Endothelial cell of umbilical vein (primary cell): Measurements from ENCODE around the gene TMEFF1.

ENCODE experiments used
- EZH2 ChIP-seq: IDR thresholded peaks from 2 replicates; pipeline ENCODE4 v1.6.1; 2012; ENCODE audit warnings: borderline replicate concordance, low read depth, mild to moderate bottlenecking, moderate library complexity, low read length, inconsistent platforms; ENCODE audit not compliant: severe bottlenecking
- FOS ChIP-seq: IDR thresholded peaks from 2 replicates; pipeline ENCODE4 v1.6.1; 2011; ENCODE audit warnings: mild to moderate bottlenecking, low read length, moderate library complexity, borderline replicate concordance; ENCODE audit not compliant: insufficient read depth
- GATA2 ChIP-seq: IDR thresholded peaks from 2 replicates; pipeline ENCODE4 v1.7.0; 2011; ENCODE audit warnings: low read depth, mild to moderate bottlenecking, moderate library complexity, mixed read lengths, low read length; ENCODE audit not compliant: insufficient read length, insufficient read depth
- JUN ChIP-seq: IDR thresholded peaks from 2 replicates; pipeline ENCODE4 v1.6.1; 2011; ENCODE audit warnings: borderline replicate concordance, low read depth; ENCODE audit not compliant: insufficient read length, insufficient read depth
- MYC ChIP-seq: IDR thresholded peaks from one replicate; pipeline ENCODE4 v1.6.1; 2011; ENCODE audit warnings: mild to moderate bottlenecking, low read depth, low read length
- POLR2A ChIP-seq: IDR thresholded peaks from 2 replicates; pipeline ENCODE4 v1.6.1; 2012; ENCODE audit warnings: low read depth, mild to moderate bottlenecking, control low read depth, low read length
- POLR2AphosphoS5 ChIP-seq: IDR thresholded peaks from 2 replicates; pipeline ENCODE4 v1.6.1; 2012; ENCODE audit warnings: low read depth, mild to moderate bottlenecking, control low read depth, low read length, moderate library complexity; ENCODE audit not compliant: insufficient read depth
- TF ChIP-seq, protein P1 (sequence below), 2 donors: IDR thresholded peaks; 1 replicate in 1 of 2; 2 replicates in 1 of 2; pipeline ENCODE4 v1.5.1; 2011; ENCODE audit warnings: low read length in 2 of 2, mild to moderate bottlenecking in 2 of 2, moderate library complexity in 2 of 2, control low read depth in 1 of 2, inconsistent platforms in 1 of 2, low read depth in 1 of 2; ENCODE audit not compliant: insufficient read depth in 1 of 2; ENCODE audit errors: extremely low read depth in 1 of 2
- TF ChIP-seq, protein P2 (sequence below): IDR thresholded peaks from 2 replicates; pipeline ENCODE4 v1.6.1; 2011; ENCODE audit not compliant: insufficient read depth, insufficient read length

DNA sequence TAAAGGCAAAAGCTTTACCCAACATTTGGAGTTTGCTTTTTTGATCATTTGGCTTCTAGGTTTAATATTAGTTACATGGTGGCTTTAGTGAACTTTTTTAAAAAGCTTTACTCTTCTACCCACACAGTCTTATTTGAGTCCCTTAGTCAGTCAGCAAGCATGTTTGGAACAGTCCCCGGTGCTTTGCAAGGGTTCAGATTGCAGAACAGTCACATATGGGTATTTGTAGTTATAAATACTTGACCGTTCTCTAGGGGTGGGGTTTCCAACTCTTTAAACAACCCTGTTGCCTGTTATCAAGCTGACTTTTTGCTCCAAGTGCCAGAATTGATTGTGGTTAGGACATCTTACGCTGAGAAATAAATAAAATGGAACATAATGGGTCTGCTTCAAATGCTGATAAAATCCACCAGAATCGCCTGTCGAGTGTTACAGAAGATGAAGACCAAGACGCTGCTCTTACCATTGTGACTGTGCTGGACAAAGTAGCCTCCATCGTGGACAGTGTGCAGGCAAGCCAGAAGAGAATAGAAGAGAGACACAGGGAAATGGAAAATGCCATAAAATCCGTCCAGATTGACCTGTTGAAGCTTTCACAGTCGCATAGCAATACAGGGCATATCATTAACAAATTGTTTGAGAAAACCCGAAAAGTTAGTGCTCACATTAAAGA is 105.0 kb downstream of the TMEFF1 start, which contains the start of gene CAVIN4:
- TF ChIP-seq EZH2, result no peak
- TF ChIP-seq, protein P1, sequence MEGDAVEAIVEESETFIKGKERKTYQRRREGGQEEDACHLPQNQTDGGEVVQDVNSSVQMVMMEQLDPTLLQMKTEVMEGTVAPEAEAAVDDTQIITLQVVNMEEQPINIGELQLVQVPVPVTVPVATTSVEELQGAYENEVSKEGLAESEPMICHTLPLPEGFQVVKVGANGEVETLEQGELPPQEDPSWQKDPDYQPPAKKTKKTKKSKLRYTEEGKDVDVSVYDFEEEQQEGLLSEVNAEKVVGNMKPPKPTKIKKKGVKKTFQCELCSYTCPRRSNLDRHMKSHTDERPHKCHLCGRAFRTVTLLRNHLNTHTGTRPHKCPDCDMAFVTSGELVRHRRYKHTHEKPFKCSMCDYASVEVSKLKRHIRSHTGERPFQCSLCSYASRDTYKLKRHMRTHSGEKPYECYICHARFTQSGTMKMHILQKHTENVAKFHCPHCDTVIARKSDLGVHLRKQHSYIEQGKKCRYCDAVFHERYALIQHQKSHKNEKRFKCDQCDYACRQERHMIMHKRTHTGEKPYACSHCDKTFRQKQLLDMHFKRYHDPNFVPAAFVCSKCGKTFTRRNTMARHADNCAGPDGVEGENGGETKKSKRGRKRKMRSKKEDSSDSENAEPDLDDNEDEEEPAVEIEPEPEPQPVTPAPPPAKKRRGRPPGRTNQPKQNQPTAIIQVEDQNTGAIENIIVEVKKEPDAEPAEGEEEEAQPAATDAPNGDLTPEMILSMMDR (IDR thresholded peaks at IDR 0.05; ENCODE audit: extremely low read depth in 1 of 2, insufficient read depth in 1 of 2, low read depth in 1 of 2, low read length in 2 of 2), result no peak
- no peak for TF ChIP-seq JUN
- TF ChIP-seq POLR2A, result no peak
- no peak for TF ChIP-seq POLR2AphosphoS5
- TF ChIP-seq MYC, result no peak
- TF ChIP-seq FOS, result no peak
- TF ChIP-seq, protein P2, sequence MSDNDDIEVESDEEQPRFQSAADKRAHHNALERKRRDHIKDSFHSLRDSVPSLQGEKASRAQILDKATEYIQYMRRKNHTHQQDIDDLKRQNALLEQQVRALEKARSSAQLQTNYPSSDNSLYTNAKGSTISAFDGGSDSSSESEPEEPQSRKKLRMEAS, result no peak
- TF ChIP-seq GATA2, result no peak
